ENCODE measurements around the gene FKBP2. TPM values are rescaled to one million over a fixed set of nuclear protein-coding genes. Genes with fewer than 3 reads are reported as not detected.
"Not testable (repeated sequence)": the region's sequence is repeated elsewhere in the genome, so short reads cannot be mapped to it uniquely, and the experiment has no call there.

FKBP2 gene
- total RNA-seq, 1 donor from 2014 or later = 32.7 TPM

GRCh38 chr11:64233913-64234586 lies 6.8 kb upstream of the FKBP2 start, which contains the start of gene VEGFB:
TSS of gene VEGFB (plus strand) at chr11:64234584. CDS start at chr11:64234834, 250 bp downstream.
- DNase-seq (ENCODE audit: low spot score) = peak; percentile 75

DNA sequence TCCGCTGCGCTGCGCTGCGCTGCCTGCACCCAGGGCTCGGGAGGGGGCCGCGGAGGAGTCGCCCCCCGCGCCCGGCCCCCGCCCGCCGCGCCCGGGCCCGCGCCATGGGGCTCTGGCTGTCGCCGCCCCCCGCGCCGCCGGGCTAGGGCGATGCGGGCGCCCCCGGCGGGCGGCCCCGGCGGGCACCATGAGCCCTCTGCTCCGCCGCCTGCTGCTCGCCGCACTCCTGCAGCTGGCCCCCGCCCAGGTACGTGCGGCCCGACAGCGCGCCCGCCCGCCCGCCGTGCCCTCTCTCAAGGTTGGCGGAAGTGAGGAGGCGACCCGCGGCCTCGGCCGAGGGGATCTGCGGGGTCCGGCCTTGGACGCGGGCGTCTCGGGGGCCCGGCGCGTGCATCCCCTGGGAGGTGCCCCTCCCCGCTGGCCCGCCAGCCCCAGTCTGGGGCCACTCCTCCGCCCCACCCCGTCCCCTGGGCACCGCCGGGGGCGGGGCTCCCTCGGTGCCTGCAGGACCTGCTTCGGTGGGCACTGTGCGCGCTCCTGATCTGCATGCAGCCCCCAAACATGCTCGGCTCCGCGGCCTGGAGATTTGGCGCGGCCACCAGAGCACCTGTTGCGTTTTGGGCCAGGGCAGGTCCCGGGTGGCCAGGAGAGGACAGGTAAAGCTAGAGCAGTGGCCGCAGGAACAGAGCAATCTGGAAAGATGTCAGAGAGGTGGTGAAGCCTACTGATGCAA lies 6.1 kb upstream of the FKBP2 start:
- no peak for DNase-seq (ENCODE audit: low spot score)

- DNase-seq (ENCODE audit: low spot score) = no peak
Measured at GRCh38 chr11:64235437-64236161, 5.3 kb upstream of the FKBP2 start.

- no peak for DNase-seq (ENCODE audit: low spot score)
Measured at GRCh38 chr11:64237484-64237951, 3.4 kb upstream of the FKBP2 start.

DNA sequence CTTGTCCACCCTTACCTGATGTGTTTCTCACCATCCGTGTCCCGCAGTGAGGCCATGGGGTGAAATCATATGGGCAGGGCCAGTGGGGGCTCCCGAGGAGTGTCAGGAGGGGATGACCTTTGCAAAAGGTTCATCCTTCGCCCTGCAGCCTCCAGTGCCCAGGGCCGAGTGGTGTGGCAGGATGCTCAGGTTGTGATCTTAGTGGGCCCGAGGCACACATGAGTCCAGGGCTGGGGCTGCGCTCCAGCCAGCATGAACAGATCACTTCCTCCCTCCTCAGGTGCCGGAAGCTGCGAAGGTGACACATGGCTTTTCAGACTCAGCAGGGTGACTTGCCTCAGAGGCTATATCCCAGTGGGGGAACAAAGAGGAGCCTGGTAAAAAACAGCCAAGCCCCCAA lies 2.8 kb upstream of the FKBP2 start:
- DNase-seq (ENCODE audit: low spot score) = no peak

DNA sequence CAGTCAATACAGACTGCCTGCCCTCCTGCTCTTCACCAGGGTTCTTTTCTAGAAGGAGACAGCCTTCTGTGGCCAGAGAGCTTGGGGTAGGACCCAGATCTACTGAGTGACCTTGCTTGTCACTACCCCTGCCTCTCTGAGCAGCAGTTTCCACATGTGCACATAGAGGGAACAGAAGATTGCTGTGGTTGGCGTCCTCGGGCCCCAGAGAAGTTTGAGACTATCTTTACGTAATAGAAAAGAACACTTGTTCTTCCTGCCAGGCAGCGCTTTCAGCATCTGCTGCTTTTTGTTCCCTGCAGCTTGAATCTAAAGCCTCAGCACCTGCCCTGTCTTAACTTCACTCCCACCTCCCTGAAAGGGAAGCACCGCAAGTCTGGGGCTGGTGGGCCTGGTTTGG lies 1.9 kb upstream of the FKBP2 start:
- DNase-seq (ENCODE audit: low spot score) = no peak

DNA sequence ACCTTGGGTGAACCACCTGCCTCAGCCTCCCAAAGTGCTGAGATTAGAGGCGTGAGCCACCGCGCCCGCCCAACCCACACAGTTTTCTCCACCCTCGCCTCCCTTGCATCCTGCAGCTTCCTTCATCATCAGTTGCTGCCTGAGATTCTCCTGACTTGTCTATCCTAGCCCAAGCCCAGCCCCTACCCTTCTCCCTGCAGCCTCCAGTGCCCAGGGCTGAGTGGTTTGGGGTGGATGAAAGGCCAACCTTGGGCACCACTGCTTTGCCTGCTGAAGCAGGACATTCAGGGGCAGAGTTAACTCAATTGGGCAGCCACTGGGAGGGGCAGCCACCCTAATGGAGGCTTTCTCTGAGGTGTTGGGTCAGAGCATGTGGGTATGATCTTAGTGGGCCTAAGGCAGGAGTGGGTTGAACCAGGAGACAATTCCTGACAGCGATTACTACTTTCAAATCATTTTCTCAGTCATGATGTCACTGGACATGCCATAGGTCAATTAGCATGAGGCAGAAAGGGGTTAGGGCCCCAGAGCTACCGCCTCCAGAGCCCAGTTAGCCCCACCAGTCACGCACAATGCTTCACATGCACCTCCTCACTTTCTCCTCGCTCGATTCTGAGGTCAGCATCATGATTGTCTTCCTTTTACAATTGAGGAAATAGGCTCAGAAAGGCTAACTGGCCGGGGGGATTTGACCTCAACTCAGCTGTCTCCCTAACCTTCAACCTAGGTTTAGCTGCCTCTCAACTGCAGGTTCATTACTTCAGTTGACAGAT lies 1.0 kb upstream of the FKBP2 start:
- peak; percentile 42 for DNase-seq (ENCODE audit: low spot score)

- peak; percentile 100 for DNase-seq (ENCODE audit: low spot score)
Measured at GRCh38 chr11:64241241-64241490, 271 bp downstream of the FKBP2 start.

DNA sequence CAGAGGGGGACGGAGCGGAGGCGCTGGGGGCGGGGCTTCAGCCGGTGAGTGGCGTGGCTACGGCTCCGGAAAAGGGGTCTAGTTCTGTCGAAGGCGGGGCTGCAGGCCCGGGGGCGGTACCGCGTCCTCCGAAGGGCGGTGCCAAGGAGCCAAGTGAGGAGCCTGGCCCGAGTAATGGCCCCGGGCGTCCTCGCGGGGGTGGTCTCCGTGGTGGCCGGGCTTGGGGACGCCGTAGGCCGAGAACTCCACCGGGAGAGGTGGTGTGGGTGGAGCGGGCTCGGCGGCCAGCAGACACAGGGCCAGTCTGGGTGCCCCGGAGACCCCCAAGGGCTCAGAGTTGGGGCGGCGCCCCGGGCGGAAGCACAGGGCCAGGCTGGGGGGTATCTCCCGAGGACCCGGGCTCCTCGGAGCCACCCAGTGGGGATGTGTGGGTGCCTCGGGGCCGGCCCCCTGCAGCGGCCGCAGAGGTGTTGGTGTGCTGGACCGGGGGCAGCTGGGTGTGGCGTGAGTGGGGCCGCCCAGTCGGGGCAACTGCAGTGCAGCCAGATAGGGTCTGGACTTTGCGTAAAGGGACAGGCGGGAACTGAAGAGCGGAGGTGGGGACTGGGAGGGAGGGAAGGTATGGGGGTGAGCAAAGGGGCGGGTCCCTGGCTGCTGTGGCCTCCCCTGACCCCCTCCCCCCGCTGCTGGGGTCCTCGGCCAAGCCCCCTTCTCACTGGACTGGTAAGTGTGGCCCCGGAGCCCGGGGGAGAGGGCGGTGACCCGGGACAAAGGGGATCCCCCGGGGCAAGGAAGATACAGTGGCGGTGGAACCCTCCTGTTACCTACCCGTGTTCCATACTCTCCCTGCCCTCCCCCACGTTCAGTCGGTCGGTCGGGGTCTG lies 838 bp downstream of the FKBP2 start:
- peak; percentile 59 for DNase-seq (ENCODE audit: low spot score)

DNA sequence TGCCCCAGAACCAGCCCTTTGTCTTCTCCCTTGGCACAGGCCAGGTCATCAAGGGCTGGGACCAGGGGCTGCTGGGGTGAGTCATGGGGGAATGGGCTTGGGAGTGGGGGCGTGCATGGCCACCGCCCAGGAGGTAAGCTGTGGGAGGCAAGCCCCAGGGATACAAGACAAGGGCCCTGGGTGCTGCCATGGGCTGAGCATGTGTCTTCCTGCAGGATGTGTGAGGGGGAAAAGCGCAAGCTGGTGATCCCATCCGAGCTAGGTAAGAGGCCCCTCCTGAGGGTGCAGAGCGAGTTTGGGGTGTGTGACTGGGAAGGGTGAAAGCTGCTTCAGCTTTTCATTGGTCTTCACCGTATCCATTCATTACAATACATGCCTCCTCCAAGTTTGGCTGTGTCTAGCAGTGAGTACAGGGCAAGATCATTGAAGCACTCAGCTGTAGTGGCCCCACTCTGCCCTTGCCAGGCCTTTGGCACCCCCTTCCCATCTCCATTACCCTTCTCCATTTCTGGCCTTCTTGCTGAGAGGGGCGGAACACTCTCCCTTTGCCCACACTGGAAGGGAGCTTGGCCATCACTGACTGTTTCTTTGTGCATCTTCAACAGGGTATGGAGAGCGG lies 2.5 kb downstream of the FKBP2 start:
- no peak for DNase-seq (ENCODE audit: low spot score)

GRCh38 chr11:64244107-64244506 lies 3.2 kb downstream of the FKBP2 start:
- DNase-seq (ENCODE audit: low spot score) = no peak

DNA sequence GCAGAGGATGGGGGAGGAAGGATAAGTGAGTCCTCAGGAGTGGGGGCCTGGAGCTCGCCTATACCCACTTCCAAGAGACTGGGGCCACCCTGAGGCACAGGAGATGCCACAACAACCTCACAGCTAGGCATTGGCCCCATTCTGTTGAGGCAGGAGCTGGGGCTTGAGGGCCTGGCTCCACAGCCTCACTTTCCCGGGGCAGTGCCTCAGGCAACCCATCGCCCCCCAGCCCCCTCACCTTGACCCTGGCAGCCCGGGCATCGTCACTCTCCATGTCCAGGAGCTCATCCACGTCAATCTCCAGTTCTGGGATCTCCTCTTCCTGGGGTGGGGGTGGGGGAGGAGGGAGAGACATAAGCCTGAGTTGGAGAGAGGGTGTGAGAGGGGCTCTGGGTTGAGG lies 4.1 kb downstream of the FKBP2 start:
- no peak for DNase-seq (ENCODE audit: low spot score)

GRCh38 chr11:64245401-64245796 lies 4.5 kb downstream of the FKBP2 start:
- no peak for DNase-seq (ENCODE audit: low spot score)

DNA sequence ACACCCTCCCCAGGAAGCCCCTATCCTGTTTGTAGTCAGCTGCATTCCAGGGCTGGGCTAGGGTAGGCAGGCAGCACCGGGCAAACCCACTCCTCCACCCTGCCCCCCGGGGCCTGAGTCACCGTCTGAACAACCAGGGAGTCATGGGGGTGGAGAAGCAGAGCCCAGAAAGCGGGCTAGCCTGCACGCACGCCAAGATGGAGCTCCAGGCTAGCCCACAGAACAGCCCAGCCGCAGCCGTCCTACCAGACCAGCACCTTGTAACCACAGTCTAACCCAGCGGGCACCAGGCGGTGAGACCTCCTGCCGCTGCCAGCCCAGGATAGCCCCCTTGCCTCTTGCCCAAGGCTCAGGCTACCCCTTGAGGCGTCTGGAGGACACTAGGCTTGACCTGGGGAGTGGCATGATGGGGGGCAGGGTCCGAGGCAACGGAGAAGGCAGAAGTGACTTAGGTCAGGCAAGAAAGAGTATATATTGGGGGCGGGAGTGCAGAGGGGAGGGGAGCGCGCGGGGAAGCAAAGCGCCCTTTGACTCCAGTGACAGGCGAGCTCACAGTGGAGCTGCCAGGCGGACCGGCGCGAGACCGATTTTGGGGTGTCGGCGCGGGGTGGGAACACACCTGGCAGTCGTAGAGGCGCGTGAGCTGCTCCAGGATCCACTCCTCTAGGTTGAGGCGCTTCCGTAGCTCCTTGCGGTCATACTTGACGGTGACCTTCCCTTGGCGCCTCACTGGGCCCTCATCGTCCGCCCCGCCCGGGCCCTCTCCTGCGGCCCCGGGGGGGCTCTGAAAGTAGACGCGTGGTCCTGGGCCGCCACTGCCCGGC lies 5.1 kb downstream of the FKBP2 start:
- DNase-seq (ENCODE audit: low spot score) = peak; percentile 80

DNA sequence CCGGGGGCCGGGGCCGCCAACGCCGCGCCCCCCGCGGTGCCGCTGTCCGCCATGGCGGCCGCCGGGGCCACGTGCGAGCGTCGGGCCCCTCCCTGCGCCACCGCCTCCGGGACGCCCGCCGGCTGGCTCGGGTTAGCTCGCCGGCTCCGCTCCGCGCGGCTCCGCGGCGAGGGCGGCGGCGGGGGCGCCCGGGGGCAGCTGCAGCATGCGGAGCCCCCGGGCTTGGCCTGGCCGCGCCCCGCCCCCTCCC lies 5.7 kb downstream of the FKBP2 start:
- not testable (repeated sequence) for DNase-seq (ENCODE audit: low spot score)

GRCh38 chr11:64246871-64247728 lies 6.2 kb downstream of the FKBP2 start, which contains the start of gene PPP1R14B:
TSS of gene PPP1R14B (minus strand) at chr11:64246943. CDS start at chr11:64246673, 270 bp downstream.
- DNase-seq (ENCODE audit: low spot score) = peak; percentile 91

GRCh38 chr11:64247729-64248531 lies 7.0 kb downstream of the FKBP2 start:
- DNase-seq (ENCODE audit: low spot score) = no peak

DNA sequence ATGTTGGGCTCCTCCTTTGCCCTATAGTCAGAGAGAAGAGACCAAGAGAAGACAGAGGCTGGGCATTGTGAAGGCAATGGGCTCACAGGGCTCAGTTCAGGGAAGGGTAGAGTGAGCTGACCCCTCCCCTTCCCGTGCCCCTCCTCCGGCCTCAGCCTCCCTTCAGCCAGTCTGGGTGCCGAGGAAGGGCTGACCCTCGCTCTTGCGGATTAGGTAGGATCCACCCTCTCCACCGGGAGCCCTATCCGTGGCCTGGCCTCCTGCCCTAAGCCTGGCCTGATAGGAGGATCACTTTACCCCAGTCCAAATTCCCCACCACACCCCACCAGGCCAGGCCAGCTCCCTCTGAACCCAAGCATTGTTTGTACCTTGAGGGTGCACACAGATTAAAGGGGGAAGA lies 7.7 kb downstream of the FKBP2 start:
- no peak for DNase-seq (ENCODE audit: low spot score)
